Sigmoid colon (tissue), 7 donors: ENCODE data around the gene SPI1. TPM values are rescaled to one million over a fixed set of nuclear protein-coding genes. Genes with fewer than 3 reads are reported as not detected.

Source experiments
- DNase-seq: peaks from one replicate; pipeline ENCODE4 v3.0.0-alpha.2; 2019
- H3K27ac ChIP-seq, 4 donors: fragments of 200-600 bp; sonication (generic); one replicate each; pipeline ENCODE4 v1.5.1; 2016 to 2019; ENCODE audit warnings: mild to moderate bottlenecking in 1 of 4
- H3K27me3 ChIP-seq, 3 donors: fragments of 200-600 bp; sonication (generic); one replicate each; pipeline ENCODE4 v1.5.1; 2019; ENCODE audit warnings: mild to moderate bottlenecking in 1 of 3
- H3K36me3 ChIP-seq, 4 donors: fragments of 200-600 bp; sonication (generic); one replicate each; pipeline ENCODE4 v1.5.1; 2016 to 2019
- H3K4me1 ChIP-seq, 4 donors: fragments of 200-600 bp; sonication (generic); one replicate each; pipeline ENCODE4 v1.5.1; 2017 to 2019
- H3K4me3 ChIP-seq, 4 donors: fragments of 200-600 bp; sonication (generic); one replicate each; pipeline ENCODE4 v1.5.1; 2017 to 2019; ENCODE audit warnings: mild to moderate bottlenecking in 2 of 4, moderate library complexity in 1 of 4
- H3K9me3 ChIP-seq, 4 donors: fragments of 200-600 bp in 3 of 4; sonication (generic) in 3 of 4; one replicate each; pipeline versions ENCODE4 v1.5.1 to v1.6.1; 2013 to 2019
- EP300 ChIP-seq, 4 donors: sonication (generic); formaldehyde crosslinking; IDR thresholded peaks; one replicate each; pipeline ENCODE4 v1.6.1; 2017; ENCODE audit warnings: antibody characterized with exemption in 4 of 4
- POLR2A ChIP-seq, 2 donors: fragments of 450-650 bp; IDR thresholded peaks; one replicate each; pipeline ENCODE4 v1.6.1; 2016; ENCODE audit warnings: antibody characterized with exemption in 2 of 2, mild to moderate bottlenecking in 2 of 2, moderate library complexity in 2 of 2
- POLR2AphosphoS5 ChIP-seq, 4 donors: sonication (generic); formaldehyde crosslinking; IDR thresholded peaks; one replicate each; pipeline ENCODE4 v1.6.1; 2017; ENCODE audit warnings: antibody characterized with exemption in 4 of 4
- WGBS, 2 donors: extraction: QIAGEN DNeasy Blood & Tissue Kit; methylation state at CpG; one replicate each; pipeline ENCODE4 v1.1.7; 2013; 5-methylcytosine and 5-hydroxymethylcytosine counted together
- intact Hi-C: fragments of 100-400 bp; cut with DNase I; formaldehyde crosslinking; loops from one replicate; pipeline ENCODE4 v1.15.1; 2023
- polyA plus RNA-seq, 3 donors: library from polyadenylated mRNA; stranded (reverse); fragments of 200-250 nt; gene quantifications; one replicate each; pipeline ENCODE4 v1.2.3, GENCODE V29; 2013
- total RNA-seq, 4 donors: library from RNA; depleted of rRNA; stranded (reverse); fragments of >200 nt; gene quantifications; one replicate each; pipeline ENCODE4 v1.1.0, GENCODE V29; 2016
- TF ChIP-seq, protein P1 (sequence below), 4 experiments: fragments of 450-650 bp in 3 of 4; fragments of 200-600 bp in 1 of 4; IDR thresholded peaks; one replicate each; pipeline ENCODE4 v1.5.1; 2016 to 2019; ENCODE audit warnings: antibody characterized with exemption in 4 of 4, mild to moderate bottlenecking in 3 of 4, moderate library complexity in 2 of 4
- donor health status: healthy with polysubstance abuse.
- donor health status: Bipolar disorder and iron deficiency.
- donor health status: healthy.

The SPI1 gene
- total and polyA plus RNA-seq, 7 donors: 10.5 to 29.8 (median 19.7) TPM

DNA sequence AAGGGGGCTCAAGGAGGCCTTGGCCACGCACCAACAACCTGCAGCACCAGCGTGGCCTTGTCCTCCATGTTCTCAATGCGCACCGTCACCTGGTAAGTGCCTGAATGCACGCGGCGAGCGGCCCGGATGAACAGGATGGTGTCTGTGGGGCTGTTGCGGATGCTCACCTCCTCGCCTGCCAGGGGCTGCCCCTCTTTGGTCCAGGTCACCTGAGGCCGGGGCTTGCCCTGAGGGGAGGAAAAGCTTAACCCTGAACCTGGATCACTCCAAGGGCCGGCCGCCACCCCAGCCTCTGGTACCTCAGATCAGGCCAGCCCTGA lies 44.9 kb downstream of the SPI1 start:
- H3K27me3 ChIP-seq: no peaks in the 10 kb centered on the region
- peaks cover 0 to 4% (median 0%) of the 10 kb centered on the region in 4 donors for H3K4me1 ChIP-seq
- no peak for DNase-seq
- no peak overlapping the region for H3K4me3 ChIP-seq
- no peaks in the 10 kb centered on the region for H3K9me3 ChIP-seq
- H3K27ac ChIP-seq: no peak overlapping the region
- 95 to 96% methylated on average over 14 of the region's 14 CpGs for WGBS, 2 donors
- TF ChIP-seq POLR2AphosphoS5 (IDR thresholded peaks at IDR 0.05) (no peak), POLR2A (IDR thresholded peaks at IDR 0.05) (no peak), EP300 (IDR thresholded peaks at IDR 0.05) (no peak)
- TF ChIP-seq, protein P1, sequence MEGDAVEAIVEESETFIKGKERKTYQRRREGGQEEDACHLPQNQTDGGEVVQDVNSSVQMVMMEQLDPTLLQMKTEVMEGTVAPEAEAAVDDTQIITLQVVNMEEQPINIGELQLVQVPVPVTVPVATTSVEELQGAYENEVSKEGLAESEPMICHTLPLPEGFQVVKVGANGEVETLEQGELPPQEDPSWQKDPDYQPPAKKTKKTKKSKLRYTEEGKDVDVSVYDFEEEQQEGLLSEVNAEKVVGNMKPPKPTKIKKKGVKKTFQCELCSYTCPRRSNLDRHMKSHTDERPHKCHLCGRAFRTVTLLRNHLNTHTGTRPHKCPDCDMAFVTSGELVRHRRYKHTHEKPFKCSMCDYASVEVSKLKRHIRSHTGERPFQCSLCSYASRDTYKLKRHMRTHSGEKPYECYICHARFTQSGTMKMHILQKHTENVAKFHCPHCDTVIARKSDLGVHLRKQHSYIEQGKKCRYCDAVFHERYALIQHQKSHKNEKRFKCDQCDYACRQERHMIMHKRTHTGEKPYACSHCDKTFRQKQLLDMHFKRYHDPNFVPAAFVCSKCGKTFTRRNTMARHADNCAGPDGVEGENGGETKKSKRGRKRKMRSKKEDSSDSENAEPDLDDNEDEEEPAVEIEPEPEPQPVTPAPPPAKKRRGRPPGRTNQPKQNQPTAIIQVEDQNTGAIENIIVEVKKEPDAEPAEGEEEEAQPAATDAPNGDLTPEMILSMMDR (IDR thresholded peaks at IDR 0.05): no peak
- peaks cover 0 to 9% (median 4%) of the 10 kb centered on the region in 4 donors for H3K36me3 ChIP-seq
- intact Hi-C loops: no loop called here

- TF ChIP-seq, protein P1 (IDR thresholded peaks at IDR 0.05): no peak
- TF ChIP-seq EP300 (IDR thresholded peaks at IDR 0.05) (no peak), POLR2AphosphoS5 (IDR thresholded peaks at IDR 0.05) (no peak), POLR2A (IDR thresholded peaks at IDR 0.05) (no peak)
- peaks cover 0 to 4% (median 0%) of the 10 kb centered on the region in 4 donors for H3K4me1 ChIP-seq
- WGBS, 2 donors: 96% methylated on average over 20 of the region's 20 CpGs
- no peaks in the 10 kb centered on the region for H3K9me3 ChIP-seq
- H3K36me3 ChIP-seq: peaks cover 0 to 14% (median 6%) of the 10 kb centered on the region in 4 donors
- H3K4me3 ChIP-seq: no peak overlapping the region
- intact Hi-C loops: no loop called here
- no peak for DNase-seq
- no peaks in the 10 kb centered on the region for H3K27me3 ChIP-seq
- H3K27ac ChIP-seq: no peak overlapping the region
Observed at GRCh38 chr11:47332791-47333525, 45.4 kb downstream of the SPI1 start.

DNA sequence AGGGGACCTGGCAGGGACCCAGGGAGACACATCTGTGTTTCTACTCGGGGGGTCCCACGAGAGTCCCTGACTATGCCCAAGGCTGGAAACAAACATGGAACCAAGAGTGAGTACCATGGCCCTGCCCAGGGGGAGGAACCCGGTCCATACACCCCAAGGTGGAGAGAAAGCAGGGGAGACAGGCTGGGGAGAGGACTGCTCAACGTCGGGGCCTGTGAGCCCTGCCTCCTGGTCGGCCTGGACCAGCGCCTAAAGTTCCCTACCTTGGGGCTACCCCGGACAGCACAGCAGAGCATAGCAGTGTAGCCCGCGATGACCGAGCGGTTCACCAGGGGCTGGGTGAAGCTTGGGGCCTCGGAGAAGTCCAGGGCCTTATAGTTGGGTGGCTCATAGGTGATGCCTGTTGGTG lies 46.0 kb downstream of the SPI1 start:
- no peak overlapping the region for H3K4me3 ChIP-seq
- intact Hi-C loops: no loop called here
- TF ChIP-seq EP300 (IDR thresholded peaks at IDR 0.05) (no peak), POLR2A (IDR thresholded peaks at IDR 0.05) (no peak), POLR2AphosphoS5 (IDR thresholded peaks at IDR 0.05) (no peak)
- TF ChIP-seq, protein P1 (IDR thresholded peaks at IDR 0.05): no peak
- H3K27me3 ChIP-seq: no peaks in the 10 kb centered on the region
- DNase-seq: no peak
- H3K36me3 ChIP-seq: peaks cover 1 to 21% (median 10%) of the 10 kb centered on the region in 4 donors
- H3K9me3 ChIP-seq: no peaks in the 10 kb centered on the region
- H3K4me1 ChIP-seq: peaks cover 0 to 4% (median 0%) of the 10 kb centered on the region in 4 donors
- WGBS, 2 donors: 77 to 86% methylated on average over 13 of the region's 13 CpGs
- H3K27ac ChIP-seq: no peak overlapping the region

DNA sequence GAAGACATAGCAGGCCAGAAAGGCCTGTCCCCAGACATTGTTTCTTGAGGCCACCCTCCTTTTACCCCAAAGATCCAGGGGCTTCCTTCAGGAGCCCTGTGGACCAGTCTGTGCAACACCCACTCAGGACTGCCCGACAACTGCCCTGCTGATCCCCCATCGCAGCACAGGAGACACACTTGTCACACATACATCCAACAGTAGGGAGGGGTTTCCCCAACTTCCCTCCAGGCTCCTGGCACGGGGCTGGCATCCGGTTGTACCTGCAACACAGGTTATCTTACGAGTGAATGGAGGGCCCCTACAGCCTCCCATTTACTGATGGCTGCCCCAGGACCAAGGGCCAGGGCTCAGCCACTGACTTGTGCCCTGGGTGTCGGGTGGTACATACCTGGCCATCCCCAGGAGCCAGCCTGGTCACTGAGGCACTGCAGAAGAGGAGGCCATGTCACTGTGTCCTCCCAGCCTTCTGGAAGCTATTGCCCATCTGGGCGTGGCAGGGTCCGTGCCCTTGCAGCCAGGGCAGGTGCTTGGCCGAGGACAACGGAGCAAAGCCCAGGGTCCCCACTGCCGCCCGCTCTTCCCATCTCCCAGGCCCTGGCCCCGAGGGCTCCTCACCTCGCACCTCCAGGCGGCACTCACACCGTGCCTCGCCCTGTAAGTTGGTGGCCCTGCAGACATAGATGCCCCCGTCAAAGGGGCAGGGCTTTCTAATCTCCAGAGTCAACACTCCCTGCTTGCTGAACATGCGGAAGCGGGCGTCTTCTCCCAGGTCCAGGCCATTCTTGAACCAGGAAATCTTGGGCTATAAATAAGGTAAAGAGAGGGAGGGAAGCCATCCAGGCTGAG lies 46.7 kb downstream of the SPI1 start:
- WGBS, 2 donors: 39 to 74% methylated on average over 21 of the region's 21 CpGs
- no peaks in the 10 kb centered on the region for H3K9me3 ChIP-seq
- peaks cover 8 to 26% (median 13%) of the 10 kb centered on the region in 4 donors for H3K36me3 ChIP-seq
- peaks cover 0 to 4% (median 0%) of the 10 kb centered on the region in 4 donors for H3K4me1 ChIP-seq
- no peaks in the 10 kb centered on the region for H3K27me3 ChIP-seq
- intact Hi-C loops: no loop called here
- no peak overlapping the region for H3K27ac ChIP-seq
- TF ChIP-seq, protein P1 (IDR thresholded peaks at IDR 0.05): no peak
- no peak for TF ChIP-seq EP300 (IDR thresholded peaks at IDR 0.05)
- TF ChIP-seq POLR2A (IDR thresholded peaks at IDR 0.05): no peak
- no peak for TF ChIP-seq POLR2AphosphoS5 (IDR thresholded peaks at IDR 0.05)
- DNase-seq: no peak
- H3K4me3 ChIP-seq: no peak overlapping the region
